ENCODE data around the gene OR4D1. TPM values are rescaled to one million over a fixed set of nuclear protein-coding genes. Genes with fewer than 3 reads are reported as not detected.
A peak's percentile ranks its signal among the peaks of the same experiment; 100 is the strongest.

The OR4D1 gene
- total RNA-seq, 1 experiment from 2014 or later = not detected

- no peak for DNase-seq (ENCODE audit: low spot score)
Observed at GRCh38 chr17:58153671-58154070, 5.5 kb downstream of the OR4D1 start.

GRCh38 chr17:58156839-58157803 is 8.9 kb downstream of the OR4D1 start:
- no peak for DNase-seq (ENCODE audit: low spot score)

- no peak for DNase-seq (ENCODE audit: low spot score)
Observed at GRCh38 chr17:58158181-58158580, 10.0 kb downstream of the OR4D1 start.

- no peak for DNase-seq (ENCODE audit: low spot score)
Observed at GRCh38 chr17:58161566-58161965, 13.4 kb downstream of the OR4D1 start.

GRCh38 chr17:58165981-58166380 is 17.8 kb downstream of the OR4D1 start:
- DNase-seq (ENCODE audit: low spot score) = no peak

- DNase-seq (ENCODE audit: low spot score) = no peak
Observed at GRCh38 chr17:58166682-58167081, 18.5 kb downstream of the OR4D1 start, which contains the start of gene OR4D2. Gene OR4D2 (plus strand): TSS chr17:58166982. CDS start chr17:58169656, 2,674 bp downstream.

- DNase-seq (ENCODE audit: low spot score) = no peak
Observed at GRCh38 chr17:58170622-58171021, 22.4 kb downstream of the OR4D1 start.

- peak; percentile 28 for DNase-seq (ENCODE audit: low spot score)
Observed at GRCh38 chr17:58172369-58173071, 24.3 kb downstream of the OR4D1 start.

- DNase-seq (ENCODE audit: low spot score) = no peak
Observed at GRCh38 chr17:58174871-58175270, 26.7 kb downstream of the OR4D1 start.

- no peak for DNase-seq (ENCODE audit: low spot score)
Observed at GRCh38 chr17:58176200-58176599, 28.0 kb downstream of the OR4D1 start.

- DNase-seq (ENCODE audit: low spot score) = no peak
Observed at GRCh38 chr17:58181796-58182195, 33.6 kb downstream of the OR4D1 start.

GRCh38 chr17:58183514-58183913 is 35.3 kb downstream of the OR4D1 start:
- no peak for DNase-seq (ENCODE audit: low spot score)

- peak; percentile 86 for DNase-seq (ENCODE audit: low spot score)
Observed at GRCh38 chr17:58184308-58184985, 36.3 kb downstream of the OR4D1 start.

- DNase-seq (ENCODE audit: low spot score) = no peak
Observed at GRCh38 chr17:58184986-58185761, 37.0 kb downstream of the OR4D1 start.

GRCh38 chr17:58186591-58186990 is 38.4 kb downstream of the OR4D1 start:
- no peak for DNase-seq (ENCODE audit: low spot score)

- DNase-seq (ENCODE audit: low spot score) = no peak
Observed at GRCh38 chr17:58187063-58187462, 38.9 kb downstream of the OR4D1 start.

GRCh38 chr17:58187675-58188074 is 39.5 kb downstream of the OR4D1 start:
- DNase-seq (ENCODE audit: low spot score) = no peak

- peak; percentile 95 for DNase-seq (ENCODE audit: low spot score)
Observed at GRCh38 chr17:58189436-58190146, 41.4 kb downstream of the OR4D1 start.

- DNase-seq (ENCODE audit: low spot score) = no peak
Observed at GRCh38 chr17:58191241-58191896, 43.2 kb downstream of the OR4D1 start.

GRCh38 chr17:58192612-58193011 is 44.4 kb downstream of the OR4D1 start, which contains the start of gene EPX:
Gene EPX (plus strand): TSS chr17:58192726. CDS start chr17:58192847, 121 bp downstream.
- no peak for DNase-seq (ENCODE audit: low spot score)

Measured in A172 (cell line).